Lung microvascular endothelial cell (primary cell): ENCODE data around the gene WDR55. TPM values are rescaled to one million over a fixed set of nuclear protein-coding genes. Genes with fewer than 3 reads are reported as not detected.
A peak's percentile ranks its signal among the peaks of the same experiment; 100 is the strongest.
"Not testable (repeated sequence)": the region's sequence is repeated elsewhere in the genome, so short reads cannot be mapped to it uniquely, and the experiment has no call there.

Experiments
- DNase-seq, 2 donors: peaks; one replicate each; pipeline versions ENCODE4 v3.0.0 to v3.0.0-alpha.2; 2010; ENCODE audit warnings: low read depth in 2 of 2
- total RNA-seq: library from RNA; depleted of rRNA; stranded (reverse); fragments of >200 nt; gene quantifications from 2 replicates; pipeline ENCODE4 v1.2.1, GENCODE V29; 2014

The WDR55 gene
- total RNA-seq, 1 donor from 2014 or later = 28.2 TPM

DNA sequence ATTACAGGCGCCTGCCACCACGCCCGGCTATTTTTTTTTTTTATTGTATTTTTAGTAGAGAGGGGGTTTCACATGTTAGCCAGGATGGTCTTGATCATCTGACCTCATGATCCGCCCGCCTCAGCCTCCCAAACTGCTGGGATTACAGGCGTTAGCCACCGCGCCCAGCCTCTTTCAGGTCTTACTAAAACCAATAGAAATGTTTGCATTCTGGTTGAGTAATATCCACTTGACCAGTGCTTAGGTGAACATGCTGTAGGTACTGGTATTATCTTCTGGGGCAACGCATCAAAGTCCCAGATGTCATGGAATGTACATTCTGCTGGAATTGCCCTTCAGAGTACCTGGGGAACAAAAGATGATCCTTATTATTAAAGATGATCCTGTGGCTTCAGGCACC, 44.1 kb downstream of the WDR55 start:
- DNase-seq = not testable (repeated sequence)

DNA sequence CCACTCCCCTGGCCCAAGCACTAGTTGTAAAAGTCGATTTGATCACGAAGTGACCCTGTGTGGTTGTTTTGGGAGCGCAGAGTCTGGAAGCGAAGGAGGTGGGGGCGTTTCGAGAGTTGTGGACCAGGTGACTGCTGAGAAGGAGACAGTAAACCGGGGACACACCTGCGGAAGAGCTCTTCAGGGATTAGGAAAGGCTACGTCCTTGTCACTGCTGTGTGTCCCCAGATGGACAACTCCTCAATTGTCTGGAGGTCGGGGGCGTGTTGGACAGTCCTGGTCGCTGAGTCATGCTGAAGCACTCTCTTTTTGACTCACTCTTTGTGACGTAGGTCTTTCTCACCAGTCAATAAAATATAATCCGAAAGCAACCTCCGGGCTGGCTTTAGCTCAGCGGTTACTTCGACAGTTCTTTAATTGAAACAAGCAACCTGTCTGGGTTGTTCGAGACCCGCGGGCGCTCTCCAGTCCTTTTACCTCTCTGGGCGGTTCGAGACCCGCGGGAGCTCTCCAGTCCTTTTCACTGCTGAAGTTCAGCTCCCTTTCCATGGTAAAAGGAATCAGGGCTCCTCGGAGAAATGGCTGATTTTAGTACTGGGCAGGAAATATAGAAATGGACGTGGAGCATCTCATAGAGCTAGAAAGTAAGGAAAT, 46.3 kb downstream of the WDR55 start:
- peak; percentile 95 to 97 for DNase-seq

DNA sequence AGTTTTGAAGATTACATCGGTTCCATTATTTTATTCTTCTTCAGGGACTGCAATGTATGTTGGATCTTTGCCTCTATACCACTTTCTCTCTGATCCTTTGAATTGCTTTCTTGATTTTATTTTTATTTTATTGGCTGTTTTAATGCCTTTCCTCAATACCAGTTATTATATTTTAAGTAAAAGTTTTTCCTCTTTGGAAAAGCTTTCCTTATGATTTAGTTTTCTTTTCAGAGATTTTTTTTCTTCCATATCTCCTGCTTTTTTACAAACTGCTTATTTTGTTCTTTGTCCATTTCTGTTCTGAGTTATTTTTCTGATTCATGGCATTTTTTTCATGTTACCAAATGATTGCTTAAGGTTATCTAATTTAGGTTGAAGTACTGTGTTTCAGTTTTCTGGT, 47.1 kb downstream of the WDR55 start:
- DNase-seq = no peak

DNA sequence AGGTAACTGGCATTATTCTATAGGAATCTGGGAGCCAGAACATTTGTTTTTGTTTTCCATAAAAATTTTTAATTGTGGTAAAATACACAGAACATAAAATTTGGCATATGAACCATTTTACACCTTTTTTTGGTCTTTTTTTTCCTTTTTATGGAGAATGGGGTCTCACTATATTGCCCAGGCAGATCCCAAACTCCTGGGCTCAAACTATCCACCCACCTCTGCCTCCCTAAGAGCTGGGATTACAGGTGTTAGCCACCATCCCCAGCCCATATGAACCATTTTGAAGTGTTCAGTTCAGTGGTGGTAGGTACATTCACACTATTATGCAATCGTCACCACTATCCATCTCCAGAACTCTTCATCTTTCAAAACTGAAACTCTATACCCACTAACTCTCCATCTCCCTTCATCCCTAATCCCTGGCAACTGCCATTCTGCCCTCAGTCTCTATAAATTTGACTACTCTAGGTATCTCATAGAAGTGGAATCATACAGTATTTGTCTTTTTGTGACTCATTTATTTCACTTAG, 48.9 kb downstream of the WDR55 start:
- DNase-seq = no peak

DNA sequence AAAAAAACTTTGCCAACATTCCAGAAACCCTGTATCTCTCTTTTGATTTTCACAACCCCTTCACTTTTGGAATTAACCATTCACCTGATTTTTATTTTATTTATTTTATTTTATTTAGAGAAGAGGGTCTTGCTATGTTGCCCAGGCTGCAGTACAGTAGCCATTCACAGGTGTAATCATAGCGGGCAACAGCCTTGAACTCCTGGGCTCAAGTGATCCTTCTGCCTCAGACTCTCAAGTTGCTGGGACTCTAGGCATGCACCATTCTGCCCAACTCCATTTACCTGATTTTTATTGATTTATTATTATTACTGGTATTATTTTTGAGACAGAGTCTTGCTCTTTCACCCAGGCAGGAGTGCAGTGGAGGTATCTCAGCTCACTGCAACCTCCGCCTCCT, 51.5 kb downstream of the WDR55 start:
- DNase-seq = not testable (repeated sequence)

DNA sequence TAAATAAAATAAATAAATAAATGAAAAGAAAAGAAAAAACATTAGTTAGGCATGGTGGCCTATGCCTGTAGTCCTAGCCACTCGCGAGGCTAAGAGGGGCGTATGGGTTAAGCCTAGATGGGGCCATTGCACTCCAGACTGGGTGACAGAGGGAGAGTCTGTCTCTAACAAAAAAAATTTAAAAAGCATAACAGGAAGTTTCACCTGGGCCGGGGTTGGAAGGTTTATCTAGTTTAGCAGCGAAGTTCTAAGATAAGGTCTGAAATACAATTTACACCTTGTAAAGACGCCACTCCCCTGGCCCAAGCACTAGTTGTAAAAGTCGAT, 53.5 kb downstream of the WDR55 start:
- no peak for DNase-seq

DNA sequence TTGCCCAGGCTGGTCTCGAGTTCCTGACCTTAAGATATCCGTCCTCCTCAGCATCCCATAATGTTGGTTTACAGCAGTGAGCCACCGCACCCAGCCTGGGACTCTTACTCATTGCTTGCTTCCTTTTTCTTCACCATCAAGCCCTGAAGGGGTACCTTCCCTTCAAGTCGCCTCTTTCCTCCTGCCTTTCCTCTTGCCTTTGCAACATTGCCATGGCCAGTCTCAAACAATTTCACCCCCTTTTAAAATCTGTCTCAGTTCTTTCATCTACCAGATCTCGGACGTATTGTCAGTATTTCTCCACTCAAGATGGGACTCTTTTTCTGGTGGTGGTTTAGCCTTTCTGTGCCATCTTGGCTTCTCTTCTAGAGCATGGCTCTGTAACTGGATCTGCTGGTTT, 56.0 kb downstream of the WDR55 start:
- not testable (repeated sequence) for DNase-seq

DNA sequence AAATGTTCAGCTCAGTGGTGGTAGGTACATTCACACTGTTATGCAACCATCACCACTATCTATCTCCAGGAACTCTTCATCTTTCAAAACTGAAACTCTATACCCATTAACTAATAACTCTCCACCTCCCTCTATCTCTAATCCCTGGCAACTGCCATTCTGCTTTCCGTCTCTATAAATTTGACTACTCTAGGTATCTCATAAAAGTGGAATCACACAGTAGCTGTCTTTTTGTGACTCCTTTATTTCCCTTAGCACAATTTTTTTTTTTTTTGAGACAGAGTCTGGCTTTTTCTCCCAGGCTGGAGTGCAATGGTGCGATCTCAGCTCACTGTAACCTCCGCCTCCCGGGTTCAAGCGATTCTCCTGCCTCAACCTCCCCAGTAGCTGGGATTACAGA, 56.7 kb downstream of the WDR55 start:
- not testable (repeated sequence) for DNase-seq

Other genes starting within 250 kb of the WDR55 start
- gene EIF4EBP3, start 117.2 kb upstream of the WDR55 start, total RNA-seq = 0.87 and 1.2 TPM in 2 replicates
- 16.3 and 20.6 TPM in 2 replicates for gene SRA1, start 107.4 kb upstream of the WDR55 start, total RNA-seq
- 3.3 and 6.7 TPM in 2 replicates for gene APBB3, start 100.3 kb upstream of the WDR55 start, total RNA-seq
- gene SLC35A4, start 100.1 kb upstream of the WDR55 start, total RNA-seq = 12.4 and 21.8 TPM in 2 replicates
- gene CD14, start 31.7 kb upstream of the WDR55 start, total RNA-seq = 1.1 and 2.8 TPM in 2 replicates
- gene TMCO6, start 25.5 kb upstream of the WDR55 start, total RNA-seq = 8.1 and 10.5 TPM in 2 replicates
- gene NDUFA2, start 17.3 kb upstream of the WDR55 start, total RNA-seq = 70.0 and 90.3 TPM in 2 replicates
- gene IK, start 17.1 kb upstream of the WDR55 start, total RNA-seq = 47.7 and 55.8 TPM in 2 replicates
- gene DND1, start 8.7 kb downstream of the WDR55 start, total RNA-seq = under 0.01 and 0.22 TPM in 2 replicates
- 43.1 and 46.4 TPM in 2 replicates for gene HARS1, start 26.5 kb downstream of the WDR55 start, total RNA-seq
- gene HARS2, start 26.6 kb downstream of the WDR55 start, total RNA-seq = 21.0 and 21.1 TPM in 2 replicates
- gene ZMAT2, start 35.5 kb downstream of the WDR55 start, total RNA-seq = 34.0 and 54.8 TPM in 2 replicates
- gene PCDHA1, start 121.2 kb downstream of the WDR55 start, total RNA-seq = under 0.01 TPM in 1 of 2 replicates, not detected in the other
- under 0.01 TPM in 2 replicates for gene PCDHA2, start 129.9 kb downstream of the WDR55 start, total RNA-seq
- gene PCDHA3, start 136.2 kb downstream of the WDR55 start, total RNA-seq = 0.20 and 0.22 TPM in 2 replicates
- gene PCDHA4, start 142.2 kb downstream of the WDR55 start, total RNA-seq = under 0.01 TPM in 2 replicates
- under 0.01 TPM in 2 replicates for gene PCDHA5, start 156.7 kb downstream of the WDR55 start, total RNA-seq
- gene PCDHA6, start 163.1 kb downstream of the WDR55 start, total RNA-seq = 0.20 and 0.22 TPM in 2 replicates
- gene PCDHA7, start 169.4 kb downstream of the WDR55 start, total RNA-seq = 0.20 and 0.22 TPM in 2 replicates
- gene PCDHA8, start 176.3 kb downstream of the WDR55 start, total RNA-seq = under 0.01 TPM in 1 of 2 replicates, not detected in the other
- gene PCDHA9, start 183.5 kb downstream of the WDR55 start, total RNA-seq = under 0.01 TPM in 2 replicates
- under 0.01 TPM in 2 replicates for gene PCDHA10, start 191.0 kb downstream of the WDR55 start, total RNA-seq
- under 0.01 and 0.20 TPM in 2 replicates for gene PCDHA11, start 204.1 kb downstream of the WDR55 start, total RNA-seq
- gene PCDHA12, start 210.4 kb downstream of the WDR55 start, total RNA-seq = under 0.01 TPM in 1 of 2 replicates, not detected in the other
- under 0.01 TPM in 1 of 2 replicates, not detected in the other for gene PCDHA13, start 217.2 kb downstream of the WDR55 start, total RNA-seq